Measurements from ENCODE around the gene KCNMB2. TPM values are rescaled to one million over a fixed set of nuclear protein-coding genes. Genes with fewer than 3 reads are reported as not detected.

The KCNMB2 gene
- polyA plus RNA-seq, 2 of the 4 experiments (the other 2 are of a cell fraction): not detected

GRCh38 chr3:178624276-178624675 lies 88.0 kb downstream of the KCNMB2 start:
- no peaks in the 10 kb centered on the region for H3K9me3 ChIP-seq
- no peak overlapping the region for H3K27ac ChIP-seq
- POLR2A ChIA-PET: no interaction called here
- H3K4me3 ChIP-seq: no peak overlapping the region
- CTCF ChIA-PET: no interaction called here
- no peaks in the 10 kb centered on the region for H3K4me1 ChIP-seq
- DNase-seq (ENCODE audit: low read depth in 1 of 2, low spot score in 1 of 2) (no peak), ATAC-seq (no peak), FAIRE-seq (no peak)
- no peak overlapping the region for H3K4me2 ChIP-seq
- TF ChIP-seq CHD2 (IDR thresholded peaks at IDR 0.05; ENCODE audit: low read length, partially characterized antibody): no peak
- no peak for TF ChIP-seq NR3C1 (IDR thresholded peaks at IDR 0.05)
- TF ChIP-seq HDAC2 (IDR thresholded peaks at IDR 0.05): no peak
- no peak for TF ChIP-seq FOSB (CRISPR knock-in tag; IDR thresholded peaks at IDR 0.05)
- TF ChIP-seq HOXA7 (CRISPR knock-in tag; IDR thresholded peaks at IDR 0.05): no peak
- no peak for TF ChIP-seq CBX8 (IDR thresholded peaks at IDR 0.05)

- FAIRE-seq (no peak), ATAC-seq (no peak), DNase-seq (ENCODE audit: low read depth in 1 of 2, low spot score in 1 of 2) (no peak)
- Histone ChIP-seq H3K4me3 (no peak overlapping the region), H3K4me2 (no peak overlapping the region), H3K4me1 (no peaks in the 10 kb centered on the region), H3K27ac (no peak overlapping the region), H3K9me3 (no peaks in the 10 kb centered on the region)
- WGBS (ENCODE audit: missing lambda C conversion rate): no CpG with 5 or more reads among the region's 7 CpGs
- POLR2A ChIA-PET: no interaction called here
- TF ChIP-seq CHD4 (IDR thresholded peaks at IDR 0.05; ENCODE audit: borderline replicate concordance) (no peak), REST (IDR thresholded peaks at IDR 0.05) (no peak), CBX8 (IDR thresholded peaks at IDR 0.05) (no peak), FOSB (CRISPR knock-in tag; IDR thresholded peaks at IDR 0.05) (no peak), FOXS1 (CRISPR knock-in tag; IDR thresholded peaks at IDR 0.05) (no peak), FOSL2 (IDR thresholded peaks at IDR 0.05) (no peak), FOSL2 (CRISPR knock-in tag; IDR thresholded peaks at IDR 0.05) (no peak), ELK1 (IDR thresholded peaks at IDR 0.05; ENCODE audit: low read depth, low read length) (no peak), ZSCAN20 (CRISPR knock-in tag; IDR thresholded peaks at IDR 0.05) (no peak), ZFP36 (IDR thresholded peaks at IDR 0.05; ENCODE audit: borderline replicate concordance, partially characterized antibody) (no peak)
- CTCF ChIA-PET: no interaction called here
Measured at GRCh38 chr3:178625053-178625600, 88.9 kb downstream of the KCNMB2 start.

GRCh38 chr3:178628037-178628436 lies 91.8 kb downstream of the KCNMB2 start:
- H3K27ac ChIP-seq: no peak overlapping the region
- FAIRE-seq: no peak
- no peaks in the 10 kb centered on the region for H3K4me1 ChIP-seq
- H3K4me2 ChIP-seq: no peak overlapping the region
- H3K9me3 ChIP-seq: no peaks in the 10 kb centered on the region
- TF ChIP-seq CHD2 (IDR thresholded peaks at IDR 0.05; ENCODE audit: low read length, partially characterized antibody) (no peak), EP300 (IDR thresholded peaks at IDR 0.05) (no peak), CBX8 (IDR thresholded peaks at IDR 0.05) (no peak), EHMT2 (IDR thresholded peaks at IDR 0.05; ENCODE audit: low read depth) (no peak)
- no peak for ATAC-seq
- CTCF ChIA-PET: no interaction called here
- DNase-seq (ENCODE audit: low read depth in 1 of 2, low spot score in 1 of 2): no peak
- no peak overlapping the region for H3K4me3 ChIP-seq
- POLR2A ChIA-PET: no interaction called here

Measured in A549 (cell line).